ENCODE measurements around the gene RNU4-1. TPM values are rescaled to one million over a fixed set of nuclear protein-coding genes. Genes with fewer than 3 reads are reported as not detected.

Gene RNU4-1
- total and polyA plus RNA-seq, 10 of the 15 experiments (the other 5 are each of a cell fraction or from before 2014, with no cell fraction given), result under 0.01 to 15,332 (median 7.1) TPM; not detected in 3

- peak; percentile 77 for TF ChIP-seq SKIL (IDR thresholded peaks at IDR 0.05; ENCODE audit: low read depth, poor library complexity, severe bottlenecking)
- peak; percentile 33; the same call in 1 of the 2 replicates for TF ChIP-seq RAD21 (IDR thresholded peaks at IDR 0.05; ENCODE audit: insufficient read depth, low read depth, low read length)
- TF ChIP-seq CUX1 (IDR thresholded peaks at IDR 0.05; ENCODE audit: insufficient replicate concordance, low read depth, low read length), result no peak
- TF ChIP-seq BHLHE40 (IDR thresholded peaks at IDR 0.05; ENCODE audit: borderline replicate concordance in 1 of 2, low read depth in 2 of 2, low read length in 1 of 2), result peak; percentile 88 to 89
- peak; percentile 64; the same call in 1 of the 2 replicates for TF ChIP-seq ZNF207 (IDR thresholded peaks at IDR 0.05; ENCODE audit: borderline replicate concordance)
- peak; percentile 93 for TF ChIP-seq RELB (IDR thresholded peaks at IDR 0.05; ENCODE audit: low read depth)
- TF ChIP-seq RBBP5 (conservative IDR thresholded peaks at IDR 0.05), result no peak
- TF ChIP-seq MXI1 (IDR thresholded peaks at IDR 0.05; ENCODE audit: low read depth, low read length), result no peak
- TF ChIP-seq USF1 (IDR thresholded peaks at IDR 0.05; ENCODE audit: borderline replicate concordance, extremely low read length, insufficient read depth, low read depth, low read length), result no peak
- no peak for TF ChIP-seq DPF2 (IDR thresholded peaks at IDR 0.05)
- TF ChIP-seq IKZF1 (conservative IDR thresholded peaks at IDR 0.05), result peak; percentile 78
- TF ChIP-seq CHD1 (IDR thresholded peaks at IDR 0.05; ENCODE audit: low read depth, low read length), result peak; percentile 95
- TF ChIP-seq E2F4 (IDR thresholded peaks at IDR 0.05; ENCODE audit: low read depth, low read length), result no peak
- TF ChIP-seq ATF3 (IDR thresholded peaks at IDR 0.05; ENCODE audit: borderline replicate concordance, extremely low read depth, low read depth, low read length), result peak; percentile 32; the same call in 1 of the 2 replicates
Measured at GRCh38 chr12:120301962-120302815, 9.2 kb upstream of the RNU4-1 start, which contains the start of gene SIRT4 (continued).

Measured in GM12878 (cell line).